ENCODE data around the gene ZNF853.
"Not testable (repeated sequence)": the region's sequence is repeated elsewhere in the genome, so short reads cannot be mapped to it uniquely, and the experiment has no call there.

ZNF853 gene

GRCh38 chr7:6614953-6615722 lies at the start of gene ZNF853:
ZNF853 (plus strand) TSS chr7:6615610; CDS start chr7:6616175, 565 bp downstream.
- peak; percentile 68 for DNase-seq (ENCODE audit: low read depth, low spot score)

DNA sequence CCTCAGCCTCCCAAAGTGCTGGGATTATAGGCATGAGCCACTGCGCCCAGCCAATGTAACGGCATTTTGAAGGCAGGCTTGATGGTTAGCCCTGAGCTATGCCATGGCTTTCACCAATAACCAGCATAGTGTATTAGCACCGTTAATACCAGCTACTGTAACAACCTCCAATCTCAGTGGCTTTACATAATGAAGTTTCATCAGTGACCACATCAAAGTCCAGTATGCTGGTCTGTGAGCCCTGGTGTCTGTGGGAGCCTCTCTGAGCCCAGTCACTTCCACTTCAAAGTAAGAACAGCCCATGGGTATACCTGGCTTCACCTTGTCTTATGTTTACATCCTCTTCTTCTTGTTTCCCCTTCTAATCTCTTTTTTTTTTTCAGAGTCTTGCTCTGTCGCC lies 49.8 kb upstream of the ZNF853 start:
- no peak for DNase-seq (ENCODE audit: low read depth, low spot score)

DNA sequence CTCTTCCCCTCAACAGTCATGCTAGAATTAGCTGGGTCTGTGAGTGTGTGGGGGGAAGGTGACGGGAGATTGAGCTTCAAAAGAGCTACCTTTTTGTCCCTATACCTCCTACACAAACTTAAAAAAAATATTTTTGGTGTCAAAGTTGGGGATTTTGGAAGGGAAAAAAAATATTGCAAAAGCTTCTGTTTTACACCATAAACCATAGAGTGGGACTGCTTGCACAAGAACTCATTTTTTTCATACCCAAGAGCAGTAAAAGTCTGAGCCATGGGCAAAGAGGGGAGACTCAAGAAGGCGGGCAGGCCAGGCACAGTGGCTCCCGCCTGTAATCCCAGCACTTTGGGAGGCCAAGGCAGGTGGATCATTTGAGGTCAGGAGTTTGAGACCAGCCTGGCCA lies 47.5 kb upstream of the ZNF853 start:
- no peak for DNase-seq (ENCODE audit: low read depth, low spot score)

DNA sequence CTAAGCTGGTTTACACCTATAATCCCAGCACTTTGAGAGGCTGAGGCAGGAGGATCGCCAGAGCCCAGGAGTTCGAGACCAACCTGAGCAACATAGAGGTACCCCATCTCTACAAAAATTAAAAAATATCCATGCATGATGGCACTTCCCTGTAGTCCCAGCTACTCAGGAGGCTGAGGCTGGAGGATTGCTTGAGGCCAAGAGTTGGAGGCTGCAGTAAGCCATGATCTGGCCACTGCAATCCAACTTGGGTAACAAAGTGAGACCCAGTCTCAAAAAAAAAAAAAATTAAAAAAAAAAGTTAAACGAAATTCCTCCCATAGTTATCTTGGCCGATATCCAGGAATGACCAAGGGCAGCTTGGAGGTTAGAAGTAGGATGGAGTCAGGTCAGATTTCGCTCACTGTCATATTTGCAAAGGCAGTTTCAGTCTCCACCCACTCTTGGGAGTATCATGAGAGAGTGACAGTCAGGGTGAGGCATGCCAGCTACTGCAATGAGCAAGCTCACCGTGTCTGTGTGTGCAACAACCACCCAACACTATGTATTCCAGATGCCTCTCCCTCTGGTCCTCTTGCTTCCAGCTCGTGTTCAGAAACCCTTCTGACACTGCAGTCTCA lies 44.1 kb upstream of the ZNF853 start:
- DNase-seq (ENCODE audit: low read depth, low spot score): no peak

DNA sequence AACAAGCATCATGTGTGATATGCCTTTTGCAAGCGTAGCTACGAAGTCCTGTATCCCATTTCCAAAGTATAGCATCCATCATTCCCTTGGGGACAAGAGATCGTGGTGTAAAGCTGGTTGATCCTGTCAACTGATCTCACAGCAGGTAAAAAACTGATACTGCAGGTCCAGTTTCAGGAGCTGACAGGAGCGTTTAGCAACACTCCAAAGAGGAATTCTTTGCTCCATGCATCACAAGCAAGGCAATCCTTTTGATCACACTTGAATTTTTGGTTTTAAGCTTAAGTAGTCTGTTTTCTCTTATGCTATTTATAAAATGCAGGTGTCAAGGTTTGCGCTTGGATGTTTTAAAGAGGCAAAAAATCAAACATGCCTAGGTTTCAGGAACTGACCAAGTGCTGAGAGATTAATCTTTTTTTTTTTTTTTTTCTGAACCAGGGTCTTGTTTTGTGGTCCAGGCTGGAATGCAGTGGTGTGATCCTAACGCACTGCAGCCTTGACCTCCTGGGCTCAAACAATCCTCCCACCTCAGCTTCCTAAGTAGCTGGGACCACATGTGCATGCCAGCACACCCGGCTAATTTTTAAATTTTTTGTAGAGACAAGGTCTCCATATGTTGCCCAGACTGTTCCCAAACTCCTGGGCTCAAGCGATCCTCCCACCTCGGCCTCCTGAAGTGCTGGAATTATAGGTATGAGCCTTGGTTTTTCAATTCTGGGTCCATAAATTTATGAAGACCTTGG lies 40.0 kb upstream of the ZNF853 start:
- DNase-seq (ENCODE audit: low read depth, low spot score): no peak

DNA sequence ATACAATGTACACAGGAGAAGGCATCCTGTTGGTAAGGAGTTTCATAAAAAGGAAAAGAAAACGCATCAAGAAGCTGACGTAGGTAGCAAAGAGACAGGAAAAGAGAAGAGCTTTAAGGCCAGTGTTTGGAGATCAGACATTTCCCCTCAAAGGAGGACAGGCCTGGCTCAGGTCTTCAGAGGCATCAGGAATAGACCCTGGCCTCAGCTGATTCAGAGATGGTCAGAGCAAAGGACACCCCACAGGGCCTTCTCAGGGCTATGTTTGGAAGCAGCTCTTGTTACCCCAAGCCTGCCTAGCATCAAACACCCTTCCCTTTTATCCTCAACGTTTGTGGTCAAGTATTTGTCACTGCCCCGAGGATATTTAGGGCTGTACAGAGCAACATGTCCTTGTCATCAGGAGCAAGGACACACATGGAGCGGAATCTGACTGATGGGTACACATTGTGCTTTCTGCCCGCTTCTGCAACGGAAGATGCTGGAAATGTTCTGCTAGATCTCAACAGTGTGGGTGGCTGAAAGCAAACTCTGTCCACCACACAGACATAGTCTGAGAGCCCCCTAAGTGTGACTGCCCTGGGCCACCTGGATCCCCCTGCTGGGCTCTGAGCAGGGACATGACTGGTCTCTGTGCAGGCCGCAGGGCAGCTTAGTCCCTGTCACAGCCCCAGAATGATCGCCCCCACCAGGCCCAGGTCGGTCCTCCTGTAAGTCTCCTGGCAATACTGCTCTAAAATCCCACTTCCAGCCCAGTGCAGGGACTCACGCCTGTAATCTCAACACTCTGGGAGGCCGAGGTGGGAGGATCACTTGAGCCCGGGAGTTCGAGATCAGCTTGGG lies 39.2 kb upstream of the ZNF853 start:
- no peak for DNase-seq (ENCODE audit: low read depth, low spot score)

- not testable (repeated sequence) for DNase-seq (ENCODE audit: low read depth, low spot score)
Measured at GRCh38 chr7:6576867-6577368, 38.5 kb upstream of the ZNF853 start.

DNA sequence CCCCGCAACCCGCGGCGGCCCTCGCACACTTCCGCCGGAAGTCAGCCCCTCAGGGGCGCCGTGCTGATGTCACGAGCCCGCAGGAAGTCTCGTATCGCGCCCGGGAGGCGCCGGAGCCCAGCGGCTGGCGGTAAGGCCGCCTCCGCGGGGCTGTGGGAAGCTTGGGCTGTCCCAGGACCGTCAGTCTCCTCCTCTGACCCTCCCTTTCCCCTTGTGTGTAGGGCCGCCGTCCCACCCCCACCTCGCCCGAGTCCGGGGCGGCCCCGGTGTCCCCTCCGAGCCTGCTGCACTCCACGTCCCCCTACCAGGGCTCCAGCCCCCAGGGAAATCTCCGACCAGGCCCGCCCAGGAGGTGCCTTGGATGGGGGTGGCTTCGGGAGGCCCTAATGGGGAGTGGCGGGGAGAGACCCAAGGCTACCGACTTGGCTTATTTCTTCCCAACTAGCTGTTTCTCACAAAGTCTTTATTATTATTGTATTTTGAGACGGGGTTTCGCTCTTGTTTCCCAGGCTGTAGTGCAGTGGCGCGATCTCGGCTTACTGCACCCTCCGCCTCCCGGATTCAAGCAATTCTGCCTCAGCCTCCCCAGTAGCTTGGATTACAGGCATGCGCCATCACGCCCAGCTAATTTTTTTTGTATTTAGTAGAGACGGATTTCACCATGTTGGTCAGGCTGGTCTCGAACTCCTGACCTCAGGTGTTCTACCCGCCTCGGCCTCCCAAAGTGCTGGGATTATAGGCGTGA lies 37.9 kb upstream of the ZNF853 start, which contains the start of gene ZDHHC4:
TSS of gene ZDHHC4 (plus strand) at position 86 of the 745 bp plus-strand sequence. CDS start 3,108 bp downstream, outside the sequence.
- peak; percentile 82 for DNase-seq (ENCODE audit: low read depth, low spot score)

DNA sequence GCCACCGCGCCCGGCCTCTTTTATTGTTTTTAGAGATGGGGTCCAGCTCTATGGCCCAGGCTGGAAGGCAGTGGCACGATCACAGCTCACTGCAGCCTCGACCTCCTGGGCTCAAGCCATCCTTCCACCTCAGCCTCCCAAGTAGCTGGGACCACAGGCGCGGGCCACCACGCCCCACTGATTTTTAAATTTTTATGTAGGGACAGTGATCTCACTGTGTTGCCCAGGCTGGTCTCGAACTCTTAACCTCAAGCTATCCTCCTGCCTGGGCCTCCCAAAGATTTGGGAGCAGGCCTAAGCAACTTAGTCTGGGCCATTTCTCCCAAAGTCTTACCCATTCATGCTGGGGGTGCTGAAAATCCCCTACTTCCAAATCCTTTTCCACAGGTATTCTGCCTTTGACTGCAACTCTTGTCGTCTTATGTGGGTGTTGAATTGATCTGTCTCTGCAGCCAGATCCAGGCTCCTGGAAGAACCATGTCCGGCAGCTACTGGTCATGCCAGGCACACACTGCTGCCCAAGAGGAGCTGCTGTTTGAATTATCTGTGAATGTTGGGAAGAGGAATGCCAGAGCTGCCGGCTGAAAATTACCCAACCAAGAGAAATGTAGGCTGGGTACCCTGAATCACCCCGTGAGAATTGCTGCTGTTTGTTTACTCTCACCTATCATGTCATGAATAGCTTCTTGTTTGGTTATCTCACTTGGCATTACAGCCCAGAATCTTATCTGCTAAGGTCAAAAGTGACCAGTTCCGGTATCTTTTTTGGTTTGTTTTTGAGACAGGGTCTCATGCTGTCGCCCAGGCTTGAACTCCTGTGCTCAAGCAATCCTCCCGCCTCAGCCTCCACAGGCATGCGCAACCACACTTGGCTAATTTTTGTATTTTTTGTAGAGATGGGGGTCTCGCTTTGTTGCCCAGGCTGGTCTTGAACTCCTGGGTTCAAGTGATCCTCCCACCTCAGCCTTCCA lies 37.0 kb upstream of the ZNF853 start:
- DNase-seq (ENCODE audit: low read depth, low spot score): no peak

DNA sequence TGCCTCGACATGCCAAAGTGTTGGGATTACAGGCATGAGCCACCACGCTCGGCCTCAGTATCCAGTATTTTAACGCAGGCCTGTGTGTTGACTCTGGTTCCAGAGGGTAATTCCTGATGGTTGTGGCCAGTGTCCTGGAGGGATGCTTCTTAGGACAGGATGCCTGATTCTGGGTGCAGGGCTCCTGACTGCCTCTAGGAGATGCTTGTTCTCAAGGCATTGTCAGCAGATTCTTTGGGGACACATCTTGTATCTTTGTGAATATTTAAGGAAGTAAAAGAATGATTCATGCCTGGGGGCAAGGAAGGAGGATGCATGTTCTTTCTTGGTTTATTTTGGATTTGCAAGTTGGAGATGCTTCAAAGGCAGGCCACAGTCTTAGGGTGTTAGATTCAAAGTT lies 36.0 kb upstream of the ZNF853 start:
- DNase-seq (ENCODE audit: low read depth, low spot score): peak; percentile 30

DNA sequence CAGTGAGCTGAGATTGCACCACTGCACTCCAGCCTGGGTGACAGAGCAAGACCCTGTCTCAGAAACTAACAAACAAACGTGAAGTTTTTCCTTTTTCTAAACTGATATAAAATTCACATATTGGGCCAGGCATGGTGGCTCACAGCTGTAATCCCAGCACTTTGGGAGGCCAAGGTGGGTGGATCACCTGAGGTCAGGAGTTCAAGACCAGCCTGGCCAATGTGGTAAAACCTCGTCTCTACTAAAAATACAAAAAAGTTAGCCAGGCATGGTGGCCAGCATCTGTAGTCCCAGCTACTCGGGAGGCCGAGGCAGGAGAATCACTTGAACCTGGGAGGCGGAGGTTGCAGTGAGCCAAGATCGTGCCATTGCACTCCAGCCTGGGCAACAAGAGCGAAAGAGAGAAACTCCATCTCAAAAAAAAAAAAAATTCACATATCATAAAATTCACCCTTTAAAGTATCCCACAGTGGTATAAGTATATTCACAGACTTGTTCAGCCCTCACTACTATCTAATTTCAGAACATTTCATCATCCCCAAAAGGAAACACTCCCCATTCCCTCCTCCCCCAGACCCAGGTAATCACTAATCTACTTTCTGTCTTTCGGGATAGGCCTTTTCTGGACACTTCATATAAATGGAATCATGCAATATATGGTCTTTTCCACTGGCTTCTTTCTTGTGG lies 29.5 kb upstream of the ZNF853 start:
- not testable (repeated sequence) for DNase-seq (ENCODE audit: low read depth, low spot score)

GRCh38 chr7:6588566-6588965 lies 26.8 kb upstream of the ZNF853 start:
- no peak for DNase-seq (ENCODE audit: low read depth, low spot score)

GRCh38 chr7:6589151-6589828 lies 26.1 kb upstream of the ZNF853 start:
- no peak for DNase-seq (ENCODE audit: low read depth, low spot score)

- DNase-seq (ENCODE audit: low read depth, low spot score): peak; percentile 82
Measured at GRCh38 chr7:6589829-6590644, 25.4 kb upstream of the ZNF853 start, which contains the start of gene INTS15. INTS15 (plus strand) TSS chr7:6590021; CDS start chr7:6590284, 263 bp downstream.

DNA sequence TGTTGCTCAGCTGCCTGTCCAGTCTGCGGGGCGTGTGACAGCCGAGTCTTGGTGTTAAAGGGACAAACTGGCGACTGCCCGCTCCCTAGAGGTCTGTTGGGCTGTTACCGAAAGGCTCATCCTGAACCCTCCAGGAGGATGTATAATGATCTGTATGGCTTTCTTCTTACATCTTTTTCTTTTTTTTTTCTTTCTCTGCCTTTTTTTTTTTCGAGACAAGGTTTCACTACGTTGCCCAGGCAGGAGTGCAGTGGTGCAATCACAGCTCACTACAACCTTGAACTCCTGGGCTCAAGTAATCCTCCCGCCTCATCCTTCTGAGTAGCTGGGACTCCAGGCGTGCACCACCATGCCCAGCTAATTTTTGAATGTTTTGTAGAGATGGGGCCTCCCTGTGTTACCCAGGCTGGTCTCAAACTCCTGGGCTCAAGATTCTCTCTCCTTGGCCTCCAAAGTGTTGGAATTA lies 24.7 kb upstream of the ZNF853 start:
- no peak for DNase-seq (ENCODE audit: low read depth, low spot score)

DNA sequence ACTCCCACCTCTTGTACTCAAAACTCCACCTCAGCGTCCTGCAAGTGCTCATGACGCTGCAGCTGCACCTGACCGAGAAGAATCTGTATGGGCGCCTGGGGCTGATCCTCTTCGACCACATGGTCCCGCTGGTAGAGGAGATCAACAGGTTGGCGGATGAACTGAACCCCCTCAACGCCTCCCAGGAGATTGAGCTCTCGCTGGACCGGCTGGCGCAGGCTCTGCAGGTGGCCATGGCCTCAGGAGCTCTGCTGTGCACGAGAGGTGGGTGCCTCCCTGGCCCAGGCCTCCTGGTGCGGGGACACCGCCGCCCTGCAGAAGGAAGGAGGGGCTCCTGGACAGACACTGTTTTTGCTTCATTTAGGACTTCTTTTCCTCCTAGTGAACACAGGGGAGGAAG lies 15.3 kb upstream of the ZNF853 start:
- DNase-seq (ENCODE audit: low read depth, low spot score): no peak

- DNase-seq (ENCODE audit: low read depth, low spot score): no peak
Measured at GRCh38 chr7:6604458-6604857, 11.0 kb upstream of the ZNF853 start.

All from ELF-1 (cell line).